ENCODE results near the gene SMG9.

Gene SMG9

GRCh38 chr19:43719918-43720317 lies 34.8 kb downstream of the SMG9 start:
- no peak for DNase-seq

DNA sequence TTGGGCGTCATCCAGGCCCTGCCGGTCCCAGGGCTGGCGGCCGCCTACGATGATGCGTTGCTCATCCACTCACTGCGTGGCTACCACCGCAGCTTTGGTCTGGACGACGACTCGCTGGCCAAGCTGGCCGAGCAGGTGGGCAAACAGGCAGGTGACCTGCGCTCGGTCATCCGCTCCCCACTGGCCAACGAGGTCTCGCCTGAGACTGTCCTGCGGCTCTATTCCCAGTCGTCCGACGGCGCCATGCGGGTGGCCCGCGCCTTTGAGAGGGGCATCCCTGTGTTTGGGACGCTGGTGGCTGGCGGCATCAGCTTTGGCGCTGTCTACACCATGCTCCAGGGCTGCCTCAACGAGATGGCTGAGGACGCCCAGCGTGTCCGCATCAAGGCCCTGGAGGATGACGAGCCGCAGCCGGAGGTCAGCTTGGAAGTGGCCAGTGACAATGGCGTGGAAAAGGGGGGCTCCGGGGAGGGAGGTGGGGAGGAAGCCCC lies 35.3 kb downstream of the SMG9 start:
- no peak for DNase-seq

DNA sequence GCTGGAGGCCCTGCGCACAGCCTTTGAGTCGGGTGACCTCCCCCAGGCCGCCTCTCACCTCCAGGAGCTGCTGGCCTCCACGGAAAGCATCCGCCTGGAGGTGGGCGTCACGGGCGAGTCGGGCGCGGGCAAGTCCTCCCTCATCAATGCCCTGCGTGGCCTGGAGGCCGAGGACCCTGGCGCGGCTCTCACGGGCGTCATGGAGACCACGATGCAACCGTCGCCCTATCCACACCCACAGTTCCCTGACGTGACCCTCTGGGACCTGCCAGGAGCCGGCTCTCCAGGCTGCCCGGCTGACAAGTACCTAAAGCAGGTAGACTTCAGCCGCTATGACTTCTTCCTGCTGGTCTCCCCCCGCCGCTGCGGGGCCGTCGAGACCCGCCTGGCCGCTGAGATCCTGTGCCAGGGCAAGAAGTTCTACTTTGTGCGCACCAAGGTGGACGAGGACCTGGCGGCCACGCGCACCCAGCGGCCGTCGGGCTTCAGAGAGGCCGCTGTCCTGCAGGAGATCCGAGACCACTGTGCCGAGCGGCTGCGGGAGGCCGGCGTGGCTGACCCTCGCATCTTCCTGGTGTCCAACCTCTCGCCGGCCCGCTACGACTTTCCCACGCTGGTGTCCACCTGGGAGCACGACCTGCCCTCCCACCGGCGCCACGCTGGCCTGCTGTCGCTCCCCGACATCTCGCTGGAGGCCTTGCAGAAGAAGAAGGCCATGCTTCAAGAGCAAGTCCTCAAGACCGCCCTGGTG lies 36.0 kb downstream of the SMG9 start:
- DNase-seq, result no peak

DNA sequence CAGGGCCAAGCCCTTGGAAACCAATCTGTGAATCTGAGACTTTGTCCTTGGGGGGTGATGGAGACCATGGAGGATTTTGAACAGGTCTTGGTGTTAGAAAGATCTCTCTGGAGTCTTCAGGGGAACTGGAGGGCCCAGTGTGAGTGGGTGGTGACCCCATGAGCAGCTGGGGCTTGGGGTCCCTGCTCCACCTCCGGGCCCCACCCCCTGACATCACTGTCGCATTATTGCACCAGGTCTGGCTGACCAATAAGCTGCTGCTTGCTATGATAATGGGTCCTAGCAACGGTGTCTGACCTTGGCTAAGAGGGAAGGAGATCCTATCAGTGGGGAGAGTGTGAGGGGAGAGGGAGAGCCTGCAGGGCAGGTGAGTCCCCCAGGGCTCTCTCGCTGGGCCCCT lies 39.0 kb downstream of the SMG9 start, which contains the start of gene IRGC:
TSS of gene IRGC (plus strand) at position 301 of the 400 bp plus-strand sequence. CDS start 2,483 bp downstream, outside the sequence.
- no peak for DNase-seq

DNA sequence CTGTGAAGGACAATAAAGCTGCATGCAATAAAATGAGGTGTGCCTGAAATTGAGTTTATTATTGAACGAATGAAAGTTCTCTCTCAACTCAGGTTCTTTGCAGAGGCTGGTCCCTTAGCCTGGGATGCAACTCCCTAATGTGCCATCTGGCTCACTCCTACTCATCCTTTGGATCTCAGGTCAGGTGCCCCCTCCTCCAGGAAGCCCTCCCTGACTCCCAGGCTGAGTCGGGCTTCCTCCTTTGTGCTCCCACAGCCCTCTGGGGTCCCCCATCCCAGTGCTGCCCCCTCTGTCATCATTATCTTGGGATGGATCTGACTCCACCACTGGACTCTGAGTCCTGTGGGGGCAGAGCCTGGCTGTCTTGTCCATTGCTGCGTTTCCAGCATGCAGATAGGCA lies 41.6 kb downstream of the SMG9 start:
- no peak for DNase-seq

DNA sequence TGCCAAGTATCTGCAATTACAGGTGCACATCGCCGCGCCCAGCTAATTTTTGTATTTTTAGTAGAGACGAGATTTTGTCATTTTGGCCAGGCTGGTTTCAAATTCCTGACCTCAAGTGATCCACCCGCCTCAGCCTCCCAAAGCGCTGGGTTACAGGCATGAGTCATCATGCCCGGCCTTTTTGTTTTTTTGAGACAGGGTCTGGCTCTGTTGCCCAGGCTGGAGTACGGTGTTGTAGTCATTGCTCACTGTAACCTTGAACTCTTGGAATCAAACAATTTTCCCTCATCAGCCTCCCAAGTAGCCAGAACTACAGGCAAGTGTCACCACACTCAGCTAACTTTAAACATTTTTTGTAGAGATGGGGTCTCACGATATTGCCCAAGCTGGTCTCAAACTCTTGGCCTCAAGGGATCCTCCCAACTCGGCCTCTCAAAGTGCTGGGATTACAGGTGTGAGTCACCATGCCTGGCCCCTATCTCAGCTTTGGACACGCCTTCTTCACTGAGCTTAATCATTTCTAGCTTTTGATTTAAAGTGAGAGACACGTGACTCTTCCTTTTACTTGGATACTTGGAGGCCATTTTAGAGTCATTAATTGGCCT lies 42.9 kb downstream of the SMG9 start:
- no peak for DNase-seq

DNA sequence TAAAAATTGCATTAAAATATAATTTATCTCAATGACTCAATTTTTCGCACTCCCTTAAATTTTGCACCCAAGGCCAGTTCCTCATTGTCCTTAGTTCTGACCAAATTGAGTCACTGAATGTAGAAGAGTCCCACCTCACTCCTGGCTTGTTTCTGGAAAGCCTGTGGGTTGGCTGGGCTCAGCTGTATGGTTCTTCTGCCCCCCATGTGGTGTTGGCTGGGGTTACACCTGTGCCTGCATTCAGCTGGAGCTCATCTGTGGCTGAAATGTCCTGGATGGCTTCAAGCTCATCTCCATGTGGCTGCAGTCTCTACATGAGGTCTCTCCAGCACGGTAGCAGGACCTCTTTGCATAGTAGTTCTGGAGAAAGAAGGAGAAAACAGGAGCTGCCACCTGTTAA lies 46.0 kb downstream of the SMG9 start:
- no peak for DNase-seq

DNA sequence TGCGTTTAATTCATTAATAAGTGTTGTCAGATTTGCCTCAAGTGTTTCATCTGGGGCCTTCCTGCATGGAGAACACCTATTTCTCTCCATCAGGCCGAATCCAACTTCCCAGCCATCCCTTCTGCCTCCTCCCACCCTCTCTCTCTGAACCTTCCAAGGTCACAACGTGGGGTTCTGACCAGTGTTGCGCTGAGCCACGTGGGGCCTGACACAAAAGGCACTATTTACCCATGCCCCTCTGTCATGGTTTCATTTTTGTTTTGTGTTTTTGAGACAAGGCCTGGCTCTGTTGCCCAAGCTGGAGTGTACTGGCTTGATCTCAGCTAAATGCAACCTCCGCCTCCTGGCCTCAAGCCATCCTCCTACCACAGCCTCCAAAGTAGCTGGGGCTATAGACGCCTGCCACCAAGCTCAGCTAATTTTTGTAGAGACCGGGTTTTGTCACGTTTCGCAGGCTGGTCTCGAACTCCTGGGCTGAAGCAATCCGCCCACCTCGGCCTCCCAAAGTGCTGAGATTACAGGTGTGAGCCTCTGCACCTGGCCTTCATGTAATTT lies 47.5 kb downstream of the SMG9 start:
- no peak for DNase-seq

- no peak for DNase-seq
Measured at GRCh38 chr19:43705729-43706128, 49.0 kb downstream of the SMG9 start.

- no peak for DNase-seq
Measured at GRCh38 chr19:43704002-43704705, 50.6 kb downstream of the SMG9 start.

GRCh38 chr19:43700395-43701000 lies 54.3 kb downstream of the SMG9 start:
- peak; percentile 15 for DNase-seq

- DNase-seq, result no peak
Measured at GRCh38 chr19:43699506-43700394, 55.0 kb downstream of the SMG9 start.

GRCh38 chr19:43697295-43697694 lies 57.5 kb downstream of the SMG9 start:
- DNase-seq, result no peak

GRCh38 chr19:43695985-43696704 lies 58.6 kb downstream of the SMG9 start:
- DNase-seq, result peak; percentile 14

DNA sequence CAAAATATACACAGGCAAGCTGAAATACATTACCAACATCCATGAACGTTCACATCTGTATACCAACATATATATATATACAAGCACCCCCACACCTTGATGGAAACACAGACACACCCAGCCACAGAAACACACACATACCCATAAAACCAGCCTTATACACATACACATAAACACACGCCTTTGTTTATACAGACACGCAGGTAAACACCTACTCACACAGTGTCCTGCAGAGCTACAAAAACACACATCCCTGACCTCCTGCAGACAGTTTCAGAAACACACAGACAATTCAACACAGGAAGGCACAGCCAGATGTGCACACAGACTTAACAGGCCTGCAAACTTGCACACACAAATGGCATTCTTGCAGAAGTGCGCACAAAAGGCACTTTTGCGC lies 60.2 kb downstream of the SMG9 start:
- DNase-seq, result no peak

DNA sequence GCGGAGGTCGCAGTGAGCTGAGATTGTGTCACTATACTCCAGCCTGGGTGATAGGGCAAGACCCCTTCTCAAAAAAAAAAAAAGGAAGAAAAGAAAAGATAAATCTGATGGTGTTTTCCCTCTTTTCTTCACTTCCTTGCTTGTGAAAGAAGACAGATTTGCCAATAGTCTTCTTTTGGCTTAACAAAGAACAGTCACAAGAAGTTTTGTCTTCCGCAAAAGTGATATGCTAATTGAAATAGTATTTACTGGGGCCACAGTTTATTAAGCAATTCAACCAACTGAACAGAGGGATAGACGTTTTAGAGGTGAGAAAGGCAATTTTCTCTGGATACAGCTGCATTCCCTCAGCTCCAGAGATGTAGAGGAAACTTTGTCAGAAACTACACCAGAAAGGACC lies 61.9 kb downstream of the SMG9 start:
- no peak for DNase-seq

DNA sequence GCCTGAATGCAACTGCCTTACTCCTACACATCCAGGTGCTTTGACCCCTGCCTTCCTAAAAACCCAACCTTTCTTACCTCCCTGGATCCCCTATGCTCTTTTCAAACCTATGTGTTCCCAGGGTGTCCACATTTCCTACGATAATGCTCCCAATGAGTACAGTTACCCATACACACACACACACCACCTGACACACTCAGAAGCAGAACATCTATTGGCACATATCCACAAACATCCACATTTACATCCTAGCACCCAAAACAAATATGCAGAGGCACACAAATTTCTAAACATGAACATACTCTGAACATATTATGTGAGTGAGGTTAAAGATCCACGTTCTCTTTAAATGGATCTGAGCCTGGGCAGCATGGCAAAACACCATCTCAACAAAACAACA lies 62.4 kb downstream of the SMG9 start:
- no peak for DNase-seq

DNA sequence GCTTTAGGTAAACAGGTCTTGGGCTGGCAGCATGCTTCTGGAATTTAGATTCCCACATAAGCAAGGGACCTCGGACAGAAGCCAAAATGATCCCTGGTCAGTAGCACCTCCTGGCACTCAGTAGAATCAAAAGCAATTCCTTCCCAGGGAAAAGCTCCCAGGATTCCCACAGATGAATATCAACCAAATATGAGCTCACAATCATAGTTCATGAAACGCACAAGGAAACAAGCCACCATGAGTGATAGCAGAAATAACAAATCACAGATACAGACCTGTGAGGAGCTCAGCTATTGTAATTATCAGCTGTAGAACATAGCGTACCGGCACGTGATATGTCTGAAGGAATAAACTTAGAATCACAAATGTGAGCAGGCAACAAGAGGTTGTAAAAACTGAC lies 63.0 kb downstream of the SMG9 start:
- DNase-seq, result no peak

- DNase-seq, result no peak
Measured at GRCh38 chr19:43690890-43691289, 63.9 kb downstream of the SMG9 start.

DNA sequence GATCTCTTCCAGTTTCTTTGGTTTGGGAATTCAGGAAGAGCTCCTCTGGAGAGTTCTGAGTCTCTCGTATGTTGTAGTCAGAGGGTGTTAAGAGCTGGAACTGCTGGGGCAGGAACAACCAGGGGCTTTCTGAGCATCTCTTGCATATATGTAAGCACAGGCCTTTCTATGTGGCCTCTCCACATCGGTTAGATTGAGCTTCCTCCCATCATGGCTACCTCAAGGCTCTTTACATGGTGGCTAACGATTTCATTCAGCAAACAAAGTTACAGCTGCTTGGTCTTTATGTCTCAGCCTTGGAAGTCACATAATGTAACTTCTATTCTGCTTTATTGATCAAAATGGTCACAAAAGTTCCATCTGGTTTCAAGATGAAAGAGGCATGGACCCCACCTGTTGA lies 64.3 kb downstream of the SMG9 start:
- DNase-seq, result no peak

- peak; percentile 23 for DNase-seq
Measured at GRCh38 chr19:43688059-43688701, 66.6 kb downstream of the SMG9 start.

Data from CD4-positive, alpha-beta T cell treated with Interferon gamma for 1 hour (primary cell).